ENCODE measurements around the gene PINK1.
A peak's percentile ranks its signal among the peaks of the same experiment; 100 is the strongest.
"Not testable (repeated sequence)": the region's sequence is repeated elsewhere in the genome, so short reads cannot be mapped to it uniquely, and the experiment has no call there.

The PINK1 gene

GRCh38 chr1:20633190-20634064, at the start of gene PINK1:
Gene PINK1 (plus strand): TSS chr1:20633458. CDS start chr1:20633549, 91 bp downstream.
- peak; percentile 61 to 87 for DNase-seq (ENCODE audit: low read depth in 2 of 2)

DNA sequence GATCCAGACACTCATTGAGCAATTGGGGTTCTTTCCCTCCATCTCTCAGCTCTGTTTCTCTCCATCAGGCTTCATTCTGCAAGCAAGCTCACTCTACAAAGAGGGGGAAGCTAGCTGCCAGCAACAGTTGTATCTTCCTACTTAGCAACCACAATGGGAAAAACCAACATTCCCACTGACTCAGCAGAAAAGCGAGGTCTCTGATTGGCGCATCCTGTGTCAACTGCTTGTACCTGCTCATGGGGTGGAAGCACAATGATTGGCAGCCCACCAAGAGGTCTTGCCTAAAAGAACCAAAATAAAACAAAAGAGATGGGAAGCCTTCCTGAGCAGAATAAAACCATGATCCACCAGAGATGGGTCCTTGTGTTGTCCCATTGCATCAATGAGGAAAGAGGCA, 48.4 kb upstream of the PINK1 start:
- DNase-seq (ENCODE audit: low read depth in 2 of 2), result no peak

GRCh38 chr1:20586953-20587660, 46.2 kb upstream of the PINK1 start:
- DNase-seq (ENCODE audit: low read depth in 2 of 2), result no peak

- DNase-seq (ENCODE audit: low read depth in 2 of 2), result no peak
Observed at GRCh38 chr1:20587661-20588053, 45.6 kb upstream of the PINK1 start.

GRCh38 chr1:20588634-20589225, 44.5 kb upstream of the PINK1 start, which contains the start of gene CDA:
Gene CDA (plus strand): TSS chr1:20589097. CDS start chr1:20589130, 33 bp downstream.
- DNase-seq (ENCODE audit: low read depth in 2 of 2), result no peak

- DNase-seq (ENCODE audit: low read depth in 2 of 2), result no peak
Observed at GRCh38 chr1:20589331-20590278, 43.7 kb upstream of the PINK1 start.

DNA sequence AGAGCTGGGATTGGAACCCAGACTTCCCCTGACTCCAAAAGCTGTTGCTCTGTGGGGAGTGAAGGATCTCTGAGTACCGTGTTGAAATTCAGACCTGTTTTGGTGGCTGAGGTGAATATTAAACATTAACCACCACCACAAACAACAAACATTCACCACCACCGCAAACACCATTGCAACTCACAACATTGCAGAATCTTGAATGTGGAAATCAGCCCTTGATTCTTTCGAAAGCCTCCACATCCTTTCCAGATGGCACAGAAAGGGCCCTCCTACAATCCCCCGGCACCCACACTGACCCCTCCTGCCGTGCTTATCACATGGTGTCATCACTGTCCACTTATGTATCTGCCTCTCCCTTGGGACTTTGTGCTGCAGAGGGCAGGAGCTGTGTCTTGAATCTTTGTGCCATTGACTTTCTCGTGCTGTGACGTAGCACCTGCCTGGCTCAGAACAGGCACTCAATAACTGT, 42.9 kb upstream of the PINK1 start:
- DNase-seq (ENCODE audit: low read depth in 2 of 2), result no peak

DNA sequence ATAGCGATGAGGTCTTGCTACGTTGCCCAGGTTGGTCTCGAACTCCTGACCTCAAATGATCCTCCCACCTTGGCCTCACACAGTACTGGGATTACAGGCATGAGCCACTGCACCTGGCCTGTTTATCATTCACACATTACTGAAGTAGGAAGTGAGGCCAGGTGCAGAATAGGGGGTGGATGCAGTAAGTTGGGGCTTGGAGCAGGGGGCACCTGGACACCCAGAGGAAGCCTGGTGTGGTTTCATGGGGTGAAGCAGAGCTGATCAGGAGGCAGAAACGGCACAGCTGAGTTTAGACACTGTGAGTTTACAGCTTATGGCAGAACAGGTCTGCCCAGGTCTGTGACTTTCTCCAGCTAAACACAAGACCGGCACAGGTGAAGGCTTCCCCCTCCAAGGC, 39.5 kb upstream of the PINK1 start:
- no peak for DNase-seq (ENCODE audit: low read depth in 2 of 2)

DNA sequence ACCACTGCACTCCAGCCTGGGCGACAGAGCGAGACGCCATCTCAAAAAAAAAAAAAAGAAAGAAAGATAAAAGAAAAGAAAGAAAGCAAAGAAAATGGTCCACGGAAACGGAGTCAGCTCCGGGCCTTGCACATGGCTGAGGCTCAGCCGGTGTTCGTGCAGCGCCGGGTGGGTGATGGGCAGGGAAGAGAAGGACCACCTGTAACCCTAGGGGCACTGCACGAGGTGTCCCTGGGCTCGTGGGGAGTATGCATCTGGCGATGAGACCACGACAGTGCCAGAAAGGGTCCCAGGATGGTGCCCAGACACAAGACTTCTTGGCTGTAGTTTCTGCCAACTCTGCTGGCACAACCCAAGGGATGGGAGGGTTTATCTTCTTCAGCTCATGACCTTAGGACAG, 38.5 kb upstream of the PINK1 start:
- no peak for DNase-seq (ENCODE audit: low read depth in 2 of 2)

GRCh38 chr1:20596106-20596505, 37.2 kb upstream of the PINK1 start:
- no peak for DNase-seq (ENCODE audit: low read depth in 2 of 2)

DNA sequence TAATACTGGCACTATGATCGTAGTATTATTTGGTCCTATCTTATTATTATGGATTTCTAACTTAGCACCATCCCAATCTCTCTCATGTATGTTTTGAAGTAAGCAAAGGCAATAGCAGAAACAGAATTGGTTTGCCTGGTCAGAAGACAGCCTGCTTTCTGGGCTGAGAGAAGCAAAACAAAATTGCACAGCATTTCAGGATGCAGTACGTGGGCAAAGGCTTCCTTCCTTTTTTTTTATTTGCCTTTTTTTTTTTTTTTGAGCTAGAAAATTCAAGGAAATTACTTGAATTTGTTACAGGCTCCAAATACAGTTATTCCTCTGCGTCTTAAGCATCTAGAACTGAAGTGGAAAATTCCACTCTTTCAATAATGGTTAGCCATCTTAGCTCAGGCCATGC, 35.6 kb upstream of the PINK1 start:
- DNase-seq (ENCODE audit: low read depth in 2 of 2), result no peak

- DNase-seq (ENCODE audit: low read depth in 2 of 2), result no peak
Observed at GRCh38 chr1:20600156-20600555, 33.1 kb upstream of the PINK1 start.

DNA sequence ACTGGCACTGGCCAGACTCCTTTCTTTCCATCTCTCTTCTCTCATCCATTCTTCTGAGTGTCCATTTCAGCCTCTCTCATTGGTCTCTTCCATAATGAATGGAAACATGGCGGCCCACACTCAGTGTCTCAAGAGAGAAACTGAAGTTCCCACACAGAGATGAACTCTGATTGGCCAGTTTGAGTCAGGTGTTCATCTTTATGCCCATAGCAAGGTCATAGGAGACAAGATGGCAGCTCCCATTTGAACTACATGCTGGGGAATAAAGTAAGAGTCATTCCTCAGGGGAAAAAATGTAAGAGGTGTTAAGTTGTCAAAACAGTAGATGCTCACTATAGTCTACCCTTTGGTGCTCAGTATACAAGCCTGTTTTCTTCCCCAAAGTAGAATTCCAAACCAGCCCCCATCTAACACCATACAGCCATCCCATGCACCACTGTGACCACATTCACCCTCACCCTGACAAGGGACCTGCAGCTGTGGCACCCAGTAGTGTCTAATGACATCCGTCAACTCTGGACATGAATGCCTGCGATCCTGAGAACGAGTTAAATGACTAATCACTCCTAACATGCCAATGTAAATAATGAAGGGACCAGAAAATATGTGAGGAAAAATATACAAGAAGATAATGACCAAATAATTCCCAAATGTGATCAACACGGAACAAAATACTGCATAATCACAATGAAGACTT, 32.0 kb upstream of the PINK1 start:
- no peak for DNase-seq (ENCODE audit: low read depth in 2 of 2)

DNA sequence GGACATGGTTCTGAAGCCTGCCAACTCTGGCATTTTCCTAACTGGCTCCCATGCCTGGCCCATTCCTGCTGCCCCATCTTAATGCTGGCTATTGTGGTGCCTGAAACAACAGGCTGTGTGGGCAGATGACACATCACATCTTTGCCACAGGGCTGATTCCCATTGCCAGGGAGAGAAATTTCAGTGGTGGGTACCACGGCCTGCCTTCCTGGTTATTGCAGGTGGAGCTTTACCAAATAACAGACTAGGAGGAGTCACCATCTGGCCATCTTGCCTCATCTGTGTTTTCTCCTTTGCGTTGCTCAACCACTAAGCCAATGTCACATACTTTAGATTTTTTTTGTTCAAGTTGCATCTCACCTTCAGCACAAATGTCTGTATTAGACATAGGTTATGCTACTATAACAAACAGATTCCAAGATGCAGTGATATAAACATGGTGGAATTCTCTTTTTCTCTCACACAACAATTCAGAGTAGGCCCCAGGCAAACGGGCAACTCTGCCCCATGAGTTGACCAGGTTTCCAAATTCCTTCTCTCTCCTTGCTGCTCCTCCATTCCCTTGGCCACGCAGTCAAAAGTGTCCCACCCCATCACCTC, 30.3 kb upstream of the PINK1 start:
- no peak for DNase-seq (ENCODE audit: low read depth in 2 of 2)

DNA sequence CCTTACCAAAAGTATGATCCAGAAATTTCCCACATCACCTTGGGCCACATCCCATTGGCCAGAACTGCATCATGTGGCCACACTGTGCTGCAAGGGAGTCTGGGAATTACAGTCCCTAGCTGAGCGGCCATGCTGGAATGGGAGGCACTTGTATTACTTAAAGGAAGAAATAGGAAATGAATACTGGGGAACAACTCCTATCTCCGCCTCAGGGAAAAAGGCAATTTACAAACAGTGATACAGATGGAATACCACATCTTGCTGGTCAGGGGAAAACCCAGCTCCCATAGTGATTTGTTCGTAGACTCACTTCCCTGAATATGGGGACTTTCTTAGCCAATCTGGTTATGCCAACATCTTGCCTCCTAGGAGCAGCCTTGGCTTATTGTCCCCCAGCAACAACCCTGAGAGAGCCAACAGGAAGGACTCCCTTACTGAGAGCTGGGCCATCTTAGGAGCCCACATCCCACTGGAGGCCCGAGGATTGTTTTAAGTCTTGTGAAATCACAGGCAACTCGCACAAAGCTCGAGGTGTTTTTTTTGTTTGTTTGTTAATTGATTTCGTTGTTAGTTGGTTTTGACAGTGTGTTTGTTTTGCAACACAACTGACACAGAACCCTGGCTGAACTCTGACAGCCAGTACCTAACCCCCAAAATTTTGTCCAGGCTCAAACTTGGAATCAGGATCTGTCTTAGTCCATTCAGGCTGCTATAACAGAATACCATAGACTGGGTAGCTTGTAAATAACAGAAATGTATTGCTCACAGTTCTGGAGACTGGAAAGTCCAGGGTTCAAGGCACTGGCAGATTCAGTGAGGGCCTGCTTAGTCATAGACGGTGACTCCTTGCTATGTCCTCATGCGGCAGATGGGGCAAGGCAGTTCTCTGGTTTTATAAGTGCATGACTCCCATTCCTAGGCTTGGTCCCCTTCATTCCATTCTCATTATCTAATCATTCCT, 29.5 kb upstream of the PINK1 start:
- DNase-seq (ENCODE audit: low read depth in 2 of 2), result no peak

DNA sequence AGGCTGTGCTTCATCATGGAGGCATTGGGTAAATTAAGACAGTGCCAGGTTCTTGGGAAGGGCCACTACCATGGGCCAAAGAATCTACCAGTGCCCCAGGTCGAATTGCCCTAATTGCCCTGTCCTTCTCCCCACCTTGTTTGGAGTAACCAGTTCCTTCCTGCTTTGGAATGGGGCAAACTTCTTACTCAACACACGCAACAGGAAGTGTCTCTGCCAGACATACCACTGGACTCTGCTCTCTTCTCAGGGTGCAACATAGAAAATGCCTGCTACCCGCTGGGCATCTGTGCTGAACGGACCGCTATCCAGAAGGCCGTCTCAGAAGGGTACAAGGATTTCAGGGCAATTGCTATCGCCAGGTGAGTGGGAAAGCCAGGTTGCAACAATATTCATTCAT, 28.6 kb upstream of the PINK1 start:
- DNase-seq (ENCODE audit: low read depth in 2 of 2), result no peak

GRCh38 chr1:20606801-20607570, 26.3 kb upstream of the PINK1 start:
- not testable (repeated sequence) for DNase-seq (ENCODE audit: low read depth in 2 of 2)

DNA sequence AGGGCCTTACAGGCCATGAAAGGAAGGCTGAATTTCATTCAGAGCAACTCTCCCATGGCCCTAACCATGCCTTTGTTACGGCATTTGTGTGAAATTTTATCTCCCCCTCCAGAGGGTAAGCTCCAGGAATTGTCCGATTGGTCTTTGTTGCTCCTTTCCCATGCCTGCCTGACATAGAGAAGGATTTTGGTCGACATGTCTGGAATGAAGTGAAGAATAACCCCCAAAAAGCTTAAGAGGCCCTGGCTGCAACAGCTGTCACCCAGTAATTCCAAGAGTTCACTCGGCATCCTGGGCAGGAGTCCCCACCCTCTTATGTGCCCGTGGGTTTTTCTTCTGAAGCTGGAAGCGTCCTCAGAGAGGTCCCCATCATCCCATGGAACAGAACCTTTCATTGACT, 23.7 kb upstream of the PINK1 start:
- DNase-seq (ENCODE audit: low read depth in 2 of 2), result no peak

All from stimulated activated CD4-positive, alpha-beta T cell treated with anti-CD3 and anti-CD28 coated beads, Interleukin-4, amount 100 ng/mL, for 48 hours (primary cell).